Measurements from ENCODE around the gene SEPTIN5.

Gene SEPTIN5

DNA sequence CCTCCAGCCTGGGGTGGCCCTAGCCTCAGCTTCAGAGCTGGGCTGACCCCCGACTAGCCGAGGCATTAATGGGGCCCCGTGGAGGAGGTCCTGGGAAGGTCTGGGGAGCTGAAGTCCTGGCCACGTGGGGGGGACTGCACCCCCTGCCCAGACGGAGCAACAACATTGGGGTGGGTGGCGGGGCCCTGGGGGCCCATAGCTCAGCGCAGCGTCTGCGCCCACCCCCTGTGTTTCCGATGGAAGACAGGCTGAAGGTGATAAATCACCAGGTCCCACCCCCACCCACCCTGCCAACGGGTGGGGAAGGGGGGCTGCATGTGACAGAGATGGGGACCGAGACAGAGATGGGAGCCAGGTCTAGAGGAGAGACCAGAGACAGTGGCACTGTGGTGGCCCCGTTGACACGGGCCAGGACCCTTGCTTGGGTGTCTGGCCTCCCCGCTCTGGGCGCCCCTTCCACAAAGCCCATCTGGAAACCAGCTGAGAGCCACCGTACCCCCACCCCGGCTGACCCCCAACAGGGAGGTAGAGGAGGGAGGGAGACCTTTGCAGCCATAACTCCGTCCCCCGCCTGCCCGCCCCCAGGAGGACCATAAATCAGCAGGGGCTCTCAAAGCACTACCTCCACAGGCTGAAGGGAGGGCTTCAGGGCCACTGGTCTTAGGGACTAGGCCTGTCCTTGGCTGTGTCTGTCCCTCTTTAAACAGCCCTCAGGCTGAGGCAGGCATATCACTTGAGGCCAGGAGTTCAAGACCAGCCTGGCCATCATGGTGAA lies 17.2 kb downstream of the SEPTIN5 start:
- in situ Hi-C loops (cut with MboI; ENCODE audit: low sequenced_read_pairs) = no loop called here

- in situ Hi-C loops (cut with MboI; ENCODE audit: low sequenced_read_pairs) = no loop called here
Observed at GRCh38 chr22:19732403-19733113, 18.3 kb downstream of the SEPTIN5 start.

DNA sequence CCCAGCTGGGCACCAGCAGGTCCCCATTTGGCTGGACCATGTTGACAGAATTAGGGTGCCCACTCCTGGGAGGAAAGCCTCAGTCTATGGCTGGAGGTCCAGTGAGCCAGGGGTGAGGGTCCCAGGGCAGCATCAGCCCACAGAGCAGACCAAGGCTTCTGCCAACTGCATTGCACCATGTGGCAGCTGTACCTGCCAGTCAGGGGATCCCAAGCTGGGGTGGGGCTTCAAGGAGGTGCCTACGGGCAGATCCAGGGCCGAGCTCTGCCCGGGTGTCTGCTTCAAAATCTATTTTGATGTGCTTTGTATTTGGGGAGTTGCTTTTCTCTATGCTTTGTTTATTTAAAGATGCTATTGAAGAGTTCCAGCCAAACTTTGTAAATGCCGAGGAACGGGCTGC lies 19.5 kb downstream of the SEPTIN5 start:
- in situ Hi-C loops (cut with MboI; ENCODE audit: low sequenced_read_pairs) = no loop called here

GRCh38 chr22:19734163-19734562 lies 19.9 kb downstream of the SEPTIN5 start:
- in situ Hi-C loops (cut with MboI; ENCODE audit: low sequenced_read_pairs) = no loop called here

DNA sequence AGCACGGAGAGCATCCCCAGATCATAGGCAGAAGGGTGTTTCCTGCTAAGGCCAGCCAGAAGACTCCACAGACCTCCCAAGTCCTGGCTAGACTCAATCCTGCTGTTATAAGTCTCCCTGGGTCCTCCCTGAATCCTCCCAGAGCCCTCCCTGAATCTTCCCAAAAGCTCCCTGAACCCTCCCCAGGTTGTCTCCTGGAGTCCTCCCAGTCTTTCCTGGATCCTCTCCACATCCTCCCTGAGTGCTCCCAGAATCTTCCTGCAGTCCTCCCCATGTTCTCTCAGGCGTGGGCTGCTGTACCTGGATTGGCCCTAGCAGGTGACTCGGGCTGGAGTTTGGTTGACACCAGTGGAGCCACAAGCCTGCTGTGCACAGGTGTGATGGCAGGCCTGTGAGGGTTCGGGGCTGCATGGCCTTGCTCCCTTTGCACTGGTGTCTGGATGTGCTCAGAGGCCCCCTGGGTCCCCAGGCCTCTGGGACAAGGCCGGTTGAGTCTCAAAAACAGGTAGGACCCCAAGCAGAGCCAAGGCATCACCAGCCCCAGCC lies 20.6 kb downstream of the SEPTIN5 start:
- in situ Hi-C loops (cut with MboI; ENCODE audit: low sequenced_read_pairs) = no loop called here

GRCh38 chr22:19735665-19736510 lies 21.6 kb downstream of the SEPTIN5 start:
- in situ Hi-C loops (cut with MboI; ENCODE audit: low sequenced_read_pairs) = no loop called here

DNA sequence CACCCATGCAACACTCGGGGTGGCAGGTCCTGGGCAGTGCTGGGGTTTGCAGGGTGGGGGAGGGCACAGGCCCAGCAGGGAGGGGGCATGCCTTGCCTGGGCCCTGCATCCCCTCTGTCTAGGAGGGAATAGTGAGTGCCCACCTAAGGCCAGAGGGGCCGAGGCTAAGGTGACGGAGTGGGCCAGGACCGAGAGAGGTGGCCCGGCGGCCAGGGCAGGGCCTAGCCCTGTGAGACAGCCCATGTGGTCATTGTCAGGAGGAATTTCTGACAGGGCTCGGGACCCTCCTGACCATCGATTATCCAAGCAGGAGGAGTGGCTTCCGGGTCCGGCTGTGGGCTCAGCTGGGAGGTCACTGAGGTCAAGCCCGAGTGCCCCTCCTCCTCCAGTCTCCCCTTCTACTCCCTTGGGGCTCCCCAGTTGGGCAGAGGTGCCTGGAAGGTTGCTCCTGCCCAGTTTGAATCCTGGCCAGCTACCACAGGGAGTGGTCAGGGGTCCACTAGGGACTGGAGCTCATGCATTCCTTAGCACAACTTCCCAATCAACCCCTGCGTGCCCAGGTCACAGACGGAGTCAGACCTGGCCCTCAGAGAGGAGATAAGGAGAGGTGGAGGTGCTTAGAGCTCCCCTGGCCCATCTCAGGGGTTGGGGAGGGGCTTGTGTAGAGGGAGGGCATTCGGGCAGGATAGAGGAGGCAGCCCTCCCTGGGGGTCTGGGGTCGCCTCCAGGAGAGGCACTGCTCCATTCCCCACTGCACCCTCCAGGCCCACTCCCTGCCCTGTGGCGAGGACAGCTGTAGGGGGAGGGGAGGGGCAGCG lies 23.8 kb downstream of the SEPTIN5 start:
- in situ Hi-C loops (cut with MboI; ENCODE audit: low sequenced_read_pairs) = no loop called here

- in situ Hi-C loops (cut with MboI; ENCODE audit: low sequenced_read_pairs) = no loop called here
Observed at GRCh38 chr22:19738664-19739447, 24.6 kb downstream of the SEPTIN5 start.

DNA sequence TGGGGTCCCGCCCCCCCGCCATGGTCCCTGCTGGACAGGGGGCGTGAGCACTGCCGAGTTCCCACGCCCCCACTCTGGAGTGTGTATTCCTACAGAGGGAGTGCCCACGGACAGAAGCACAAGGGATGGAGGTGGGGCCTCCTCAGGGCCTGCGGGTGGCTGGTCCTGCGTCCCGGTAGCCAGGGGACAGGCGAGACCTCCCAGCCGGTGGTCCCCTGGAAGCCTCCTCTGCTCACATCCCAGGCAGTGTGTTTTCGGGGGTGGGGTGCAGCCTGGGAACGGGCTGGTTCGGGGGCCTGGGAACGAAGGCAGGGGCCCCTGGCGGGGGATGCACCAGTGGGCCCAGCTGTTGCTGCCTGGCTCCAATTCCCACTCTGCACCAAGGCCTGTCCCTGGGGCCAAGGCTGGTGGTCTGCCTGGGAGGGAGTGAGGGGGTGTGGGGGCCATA lies 25.2 kb downstream of the SEPTIN5 start:
- in situ Hi-C loops (cut with MboI; ENCODE audit: low sequenced_read_pairs) = no loop called here

DNA sequence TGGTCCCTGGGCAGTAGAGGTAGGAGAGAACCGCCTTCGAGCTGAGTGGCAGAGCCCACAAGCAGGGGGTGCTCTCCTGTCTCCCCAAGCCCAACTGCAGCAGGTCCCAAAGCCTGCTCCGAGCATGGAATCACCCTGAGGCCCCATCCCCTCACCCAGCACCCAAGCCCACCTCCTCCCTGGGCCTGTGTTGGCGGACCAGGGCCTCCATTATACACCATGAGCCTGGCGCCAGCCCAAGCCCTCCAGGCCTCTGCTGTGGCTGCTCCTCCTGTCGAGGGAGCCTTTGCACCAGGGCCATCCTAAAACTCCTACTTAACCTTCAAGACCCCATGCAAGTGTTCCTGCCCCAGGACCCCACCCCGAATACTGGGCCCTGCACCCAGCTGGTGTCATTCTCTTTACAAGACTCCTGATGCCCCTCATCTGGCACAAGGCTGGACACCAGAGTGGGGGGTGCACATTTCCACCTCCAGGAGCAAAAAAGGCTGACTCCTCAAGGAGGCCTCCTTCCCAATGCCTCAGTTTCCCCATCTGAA lies 25.7 kb downstream of the SEPTIN5 start:
- in situ Hi-C loops (cut with MboI; ENCODE audit: low sequenced_read_pairs) = no loop called here

DNA sequence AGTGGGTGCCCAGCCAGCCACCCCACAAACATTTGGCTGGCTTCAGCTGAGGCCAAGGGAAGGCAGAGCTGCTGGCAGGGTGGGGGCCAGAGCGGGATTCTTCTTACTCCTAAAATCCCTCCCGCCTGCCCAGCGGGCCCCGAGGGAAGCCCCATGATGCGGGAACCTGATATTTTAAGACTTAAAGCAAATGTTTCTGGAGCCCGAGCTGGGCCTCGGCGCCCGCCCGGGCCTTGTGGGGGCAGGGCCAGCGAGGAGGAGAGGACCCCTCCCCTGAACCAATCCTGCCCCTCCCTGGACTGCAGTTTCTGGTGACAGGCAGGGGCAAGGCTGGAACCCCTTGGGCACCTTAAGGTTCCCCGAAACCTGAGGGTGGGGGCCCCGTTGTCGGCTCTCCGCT lies 26.3 kb downstream of the SEPTIN5 start:
- in situ Hi-C loops (cut with MboI; ENCODE audit: low sequenced_read_pairs) = no loop called here

GRCh38 chr22:19741053-19741452 lies 26.8 kb downstream of the SEPTIN5 start:
- in situ Hi-C loops (cut with MboI; ENCODE audit: low sequenced_read_pairs) = no loop called here

- in situ Hi-C loops (cut with MboI; ENCODE audit: low sequenced_read_pairs) = no loop called here
Observed at GRCh38 chr22:19742160-19743066, 28.1 kb downstream of the SEPTIN5 start.

DNA sequence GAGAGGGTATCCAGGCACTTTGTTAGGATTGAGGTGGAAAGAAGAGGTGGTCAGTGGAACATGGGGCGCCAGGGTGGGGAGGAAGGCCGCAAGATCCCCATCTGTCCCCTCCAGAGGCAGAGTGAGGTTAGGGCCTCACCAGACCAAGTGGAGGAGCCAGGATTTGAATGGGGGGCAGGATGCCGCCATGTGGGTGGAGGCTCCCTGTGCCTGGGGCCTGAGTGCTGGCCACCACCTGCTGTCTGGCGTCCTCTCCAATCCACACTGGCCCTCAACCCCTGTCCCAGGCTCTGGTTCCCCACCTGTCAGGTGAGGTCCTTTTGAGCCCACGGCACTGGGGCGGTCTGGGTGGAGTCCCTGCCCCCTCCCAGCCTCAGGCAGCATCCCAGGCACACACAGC lies 28.8 kb downstream of the SEPTIN5 start:
- in situ Hi-C loops (cut with MboI; ENCODE audit: low sequenced_read_pairs) = no loop called here

GRCh38 chr22:19743651-19744050 lies 29.3 kb downstream of the SEPTIN5 start:
- in situ Hi-C loops (cut with MboI; ENCODE audit: low sequenced_read_pairs) = no loop called here

GRCh38 chr22:19744350-19745006 lies 30.2 kb downstream of the SEPTIN5 start:
- in situ Hi-C loops (cut with MboI; ENCODE audit: low sequenced_read_pairs) = no loop called here

DNA sequence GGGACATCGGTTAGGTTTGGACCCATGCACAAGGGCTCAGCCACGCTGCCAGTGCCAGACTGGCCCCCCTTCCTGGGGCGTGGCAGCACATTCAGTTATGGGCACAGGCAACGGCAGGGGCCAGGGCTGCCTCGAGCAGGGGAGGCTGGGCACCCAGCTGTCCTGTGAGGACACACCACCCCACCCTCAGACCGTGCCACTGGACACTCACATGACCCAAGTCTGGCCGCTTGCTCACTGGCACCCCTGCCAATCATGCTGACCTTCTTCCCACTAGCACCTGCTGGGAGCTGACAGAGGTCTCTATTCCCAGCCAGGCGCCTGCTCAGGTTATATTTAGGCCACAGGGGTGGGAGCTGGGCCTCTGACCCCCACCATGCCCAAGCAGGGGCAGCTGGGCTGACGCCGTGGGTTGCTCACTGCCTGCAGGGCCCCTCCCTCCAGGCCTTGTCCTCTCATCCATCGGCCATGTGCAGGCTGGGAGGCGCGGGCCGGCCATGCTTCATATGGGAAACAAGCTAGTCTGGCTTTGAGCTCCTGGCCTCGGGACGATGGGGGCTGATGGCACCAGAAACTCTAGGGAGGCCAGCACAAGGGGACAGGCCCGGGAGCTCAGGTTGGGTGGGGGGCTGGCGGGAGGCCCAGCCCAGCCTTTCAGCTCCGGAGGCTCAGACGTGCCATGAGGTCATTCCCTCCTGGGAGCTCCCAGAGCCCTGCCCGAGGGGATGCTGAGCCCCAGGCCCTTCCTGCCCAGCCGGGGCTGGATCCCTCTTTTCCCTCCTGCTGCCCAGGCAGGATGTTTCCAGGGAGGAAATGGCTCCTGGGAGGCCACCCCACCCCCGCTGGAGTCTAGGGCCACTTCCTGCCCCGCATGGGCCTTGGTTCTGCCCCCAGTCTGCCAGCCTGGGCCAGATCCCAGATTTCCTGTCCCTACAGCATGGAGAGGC lies 31.1 kb downstream of the SEPTIN5 start:
- in situ Hi-C loops (cut with MboI; ENCODE audit: low sequenced_read_pairs) = no loop called here

Measured in hTERT RPE-1 (cell line).